HepG2 (cell line): ENCODE data around the gene TNFRSF25.

Experiments used
- JUND ChIP-seq: sonication (generic); formaldehyde crosslinking; IDR thresholded peaks from 2 replicates; pipeline ENCODE4 v1.8.0; 2022; ENCODE audit warnings: mild to moderate bottlenecking, missing genetic modification reagents
- MAFF ChIP-seq: IDR thresholded peaks from 2 replicates; pipeline ENCODE4 v1.6.1; 2011; ENCODE audit warnings: low read depth, low read length, improper control_type of control experiment
- SIN3A ChIP-seq: IDR thresholded peaks from 2 replicates; pipeline ENCODE4 v1.6.1; 2011; ENCODE audit warnings: low read depth, mild to moderate bottlenecking, control low read depth, low read length, borderline replicate concordance
- ZBTB40 ChIP-seq, 2 experiments: fragments of 450-650 bp in 1 of 2; sonication (generic) in 1 of 2; formaldehyde crosslinking in 1 of 2; IDR thresholded peaks; 2 replicates each; pipeline versions ENCODE4 v1.6.1 to v1.8.0; 2016 to 2022; ENCODE audit warnings: antibody characterized with exemption in 1 of 2, mild to moderate bottlenecking in 1 of 2, missing genetic modification reagents in 1 of 2
- ZNF790 ChIP-seq: sonication (generic); formaldehyde crosslinking; IDR thresholded peaks from 2 replicates; pipeline ENCODE4 v1.8.0; 2022; ENCODE audit warnings: missing genetic modification reagents, mild to moderate bottlenecking, borderline replicate concordance

GRCh38 chr1:6507037-6507428 is 41.1 kb upstream of the TNFRSF25 start:
- TF ChIP-seq MAFF, result no peak
- TF ChIP-seq ZNF790 (CRISPR knock-in tag), result no peak
- no peak for TF ChIP-seq SIN3A
- no peak for TF ChIP-seq ZBTB40 (IDR thresholded peaks at IDR 0.05)
- no peak for TF ChIP-seq ZBTB40 (CRISPR knock-in tag; IDR thresholded peaks at IDR 0.05)
- no peak for TF ChIP-seq JUND (CRISPR knock-in tag)
